Parathyroid adenoma (tissue), 2 donors: ENCODE results near the gene CEACAM16.
A peak's percentile ranks its signal among the peaks of the same experiment; 100 is the strongest.

Source experiments
- H2AFZ ChIP-seq: fragments of 300-600 bp; sonication (generic); one replicate; pipeline ENCODE4 v1.7.0; 2017; ENCODE audit warnings: antibody characterized with exemption, mild to moderate bottlenecking
- H3K27ac ChIP-seq: fragments of 300-600 bp; sonication (generic); one replicate; pipeline ENCODE4 v1.7.0; 2017
- H3K27me3 ChIP-seq: fragments of 300-600 bp; sonication (generic); one replicate; pipeline ENCODE4 v1.7.0; 2017; ENCODE audit warnings: low read length; ENCODE audit not compliant: control insufficient read depth, insufficient read depth
- H3K36me3 ChIP-seq: fragments of 300-600 bp; sonication (generic); one replicate; pipeline ENCODE4 v1.7.0; 2017; ENCODE audit warnings: low read length; ENCODE audit not compliant: control insufficient read depth, insufficient read depth
- H3K4me1 ChIP-seq: fragments of 300-600 bp; sonication (generic); one replicate; pipeline ENCODE4 v1.7.0; 2017; ENCODE audit warnings: control low read depth
- H3K4me2 ChIP-seq: fragments of 300-600 bp; sonication (generic); one replicate; pipeline ENCODE4 v1.7.0; 2017; ENCODE audit warnings: low read length
- H3K4me3 ChIP-seq: fragments of 300-600 bp; sonication (generic); one replicate; pipeline ENCODE4 v1.7.0; 2017; ENCODE audit warnings: low read depth, low read length
- H3K79me2 ChIP-seq: fragments of 300-600 bp; sonication (generic); one replicate; pipeline ENCODE4 v1.7.0; 2017; ENCODE audit warnings: control low read depth
- H3K9ac ChIP-seq: fragments of 300-600 bp; sonication (generic); one replicate; pipeline ENCODE4 v1.7.0; 2017; ENCODE audit warnings: mild to moderate bottlenecking
- H3K9me3 ChIP-seq: fragments of 300-600 bp; sonication (generic); one replicate; pipeline ENCODE4 v1.7.0; 2017; ENCODE audit warnings: low read length; ENCODE audit not compliant: control insufficient read depth
- CTCF ChIP-seq: fragments of 300-600 bp; sonication (generic); IDR thresholded peaks from one replicate; pipeline ENCODE4 v1.7.0; 2017; ENCODE audit warnings: antibody characterized with exemption, mild to moderate bottlenecking
- donor health status: primary hyperparathyroidism.

The CEACAM16 gene

DNA sequence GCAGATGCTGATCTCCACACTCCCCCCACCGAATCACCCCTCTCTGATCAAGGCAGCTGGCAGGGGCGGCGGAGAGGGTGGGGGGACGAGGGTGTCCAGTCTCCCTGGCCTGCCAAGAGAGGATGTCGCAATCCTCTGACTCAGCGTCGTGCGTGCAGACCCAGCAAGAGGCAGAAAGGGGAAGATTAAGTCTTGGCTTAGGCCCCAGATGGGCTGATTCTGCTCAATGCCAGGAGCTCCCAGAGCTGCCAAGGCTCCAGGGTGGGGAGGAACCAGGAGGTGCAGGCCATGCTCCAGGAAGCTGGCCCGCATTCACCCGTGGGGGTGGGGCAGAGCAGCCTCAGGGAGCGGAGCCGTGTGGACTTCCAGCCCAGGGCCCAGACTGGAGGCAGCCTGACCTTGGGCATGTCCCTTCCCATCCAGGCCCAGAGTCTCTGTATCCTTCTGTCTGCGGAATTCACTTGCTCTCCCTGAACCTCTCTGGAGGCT, 42.9 kb downstream of the CEACAM16 start:
- no peaks in the 10 kb centered on the region for H3K27me3 ChIP-seq
- H3K4me2 ChIP-seq = peak overlapping the region; percentile 44
- H3K27ac ChIP-seq = peak overlapping the region; percentile 97
- H3K79me2 ChIP-seq = no peaks in the 10 kb centered on the region
- H3K4me3 ChIP-seq = no peak overlapping the region
- TF ChIP-seq CTCF = no peak
- no peaks in the 10 kb centered on the region for H3K36me3 ChIP-seq
- no peak overlapping the region for H3K9ac ChIP-seq
- H2AFZ ChIP-seq = peak overlapping the region; percentile 52
- H3K9me3 ChIP-seq = no peaks in the 10 kb centered on the region
- peaks cover 43% of the 10 kb centered on the region for H3K4me1 ChIP-seq

- Histone ChIP-seq H3K4me1 (peaks cover 45% of the 10 kb centered on the region), H3K9ac (no peak overlapping the region), H3K27me3 (no peaks in the 10 kb centered on the region), H3K36me3 (no peaks in the 10 kb centered on the region), H3K4me3 (no peak overlapping the region), H3K79me2 (no peaks in the 10 kb centered on the region), H2AFZ (peak overlapping the region; percentile 52), H3K27ac (peak overlapping the region; percentile 97), H3K9me3 (no peaks in the 10 kb centered on the region), H3K4me2 (peak overlapping the region; percentile 44)
- TF ChIP-seq CTCF = no peak
Measured at GRCh38 chr19:44742330-44743061, 43.5 kb downstream of the CEACAM16 start.

DNA sequence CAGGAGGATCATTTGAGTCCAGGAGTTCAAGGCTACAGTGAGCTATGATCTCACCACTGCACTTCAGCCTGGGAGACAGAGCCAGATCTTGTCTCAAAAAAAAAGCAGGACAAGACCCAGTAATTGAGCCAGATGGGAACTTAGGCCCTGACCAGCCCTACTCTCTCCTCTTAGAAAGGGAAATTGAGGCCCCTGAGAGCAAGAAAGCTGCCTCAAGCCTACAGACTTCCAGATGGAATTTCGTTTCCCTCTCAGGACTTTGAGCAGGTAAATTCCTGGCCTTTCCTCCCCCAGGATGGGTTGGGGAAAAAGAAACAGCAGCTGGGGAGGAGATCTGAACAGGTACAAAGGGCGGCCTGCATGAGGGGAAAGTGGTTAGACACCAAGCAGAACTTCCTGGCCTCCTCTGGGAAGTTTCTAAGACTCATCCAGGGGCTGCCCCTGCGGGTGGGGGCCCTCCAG, 46.0 kb downstream of the CEACAM16 start:
- Histone ChIP-seq H3K4me3 (no peak overlapping the region), H2AFZ (peak overlapping the region; percentile 25), H3K36me3 (no peaks in the 10 kb centered on the region), H3K9ac (no peak overlapping the region), H3K4me2 (no peak overlapping the region), H3K4me1 (peaks cover 40% of the 10 kb centered on the region), H3K79me2 (peaks cover 2% of the 10 kb centered on the region), H3K27me3 (no peaks in the 10 kb centered on the region), H3K9me3 (no peaks in the 10 kb centered on the region), H3K27ac (peak overlapping the region; percentile 85)
- no peak for TF ChIP-seq CTCF

- H3K4me1 ChIP-seq = peaks cover 39% of the 10 kb centered on the region
Measured at GRCh38 chr19:44745341-44745831, 46.4 kb downstream of the CEACAM16 start.

More at GRCh38 chr19:44745341-44745831, 46.4 kb downstream of the CEACAM16 start:
- H3K27ac ChIP-seq = peak overlapping the region; percentile 85
- H3K4me3 ChIP-seq = no peak overlapping the region
- no peak overlapping the region for H3K9ac ChIP-seq
- no peak overlapping the region for H3K4me2 ChIP-seq
- peaks cover 2% of the 10 kb centered on the region for H3K79me2 ChIP-seq
- no peaks in the 10 kb centered on the region for H3K9me3 ChIP-seq
- H2AFZ ChIP-seq = peak overlapping the region; percentile 25
- H3K27me3 ChIP-seq = no peaks in the 10 kb centered on the region
- TF ChIP-seq CTCF = no peak
- no peaks in the 10 kb centered on the region for H3K36me3 ChIP-seq
